ENCODE measurements around the gene SLC4A5.
"Not testable (repeated sequence)": the region's sequence is repeated elsewhere in the genome, so short reads cannot be mapped to it uniquely, and the experiment has no call there.

DNA sequence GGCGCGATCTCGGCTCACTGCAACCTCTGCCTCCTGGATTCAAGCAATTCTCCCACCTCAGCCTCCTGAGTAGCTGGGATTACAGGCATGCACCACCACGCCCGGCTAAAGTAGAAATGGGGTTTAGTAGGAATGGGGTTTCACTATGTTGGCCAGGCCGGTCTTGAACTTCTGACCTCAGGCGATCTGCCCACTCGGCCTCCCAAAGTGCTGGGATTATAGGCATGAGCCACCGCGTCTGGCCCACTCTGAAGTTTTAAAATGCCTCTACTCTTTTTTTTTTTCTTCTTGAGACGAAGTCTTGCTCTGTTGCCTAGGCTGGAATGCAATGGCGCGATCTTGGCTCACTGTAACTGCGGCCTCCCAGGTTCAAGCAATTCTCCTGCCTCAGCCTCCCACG is 156.5 kb downstream of the SLC4A5 start:
- not testable (repeated sequence) for TF ChIP-seq POLR2A (IDR thresholded peaks at IDR 0.05)
- TF ChIP-seq, protein P1, sequence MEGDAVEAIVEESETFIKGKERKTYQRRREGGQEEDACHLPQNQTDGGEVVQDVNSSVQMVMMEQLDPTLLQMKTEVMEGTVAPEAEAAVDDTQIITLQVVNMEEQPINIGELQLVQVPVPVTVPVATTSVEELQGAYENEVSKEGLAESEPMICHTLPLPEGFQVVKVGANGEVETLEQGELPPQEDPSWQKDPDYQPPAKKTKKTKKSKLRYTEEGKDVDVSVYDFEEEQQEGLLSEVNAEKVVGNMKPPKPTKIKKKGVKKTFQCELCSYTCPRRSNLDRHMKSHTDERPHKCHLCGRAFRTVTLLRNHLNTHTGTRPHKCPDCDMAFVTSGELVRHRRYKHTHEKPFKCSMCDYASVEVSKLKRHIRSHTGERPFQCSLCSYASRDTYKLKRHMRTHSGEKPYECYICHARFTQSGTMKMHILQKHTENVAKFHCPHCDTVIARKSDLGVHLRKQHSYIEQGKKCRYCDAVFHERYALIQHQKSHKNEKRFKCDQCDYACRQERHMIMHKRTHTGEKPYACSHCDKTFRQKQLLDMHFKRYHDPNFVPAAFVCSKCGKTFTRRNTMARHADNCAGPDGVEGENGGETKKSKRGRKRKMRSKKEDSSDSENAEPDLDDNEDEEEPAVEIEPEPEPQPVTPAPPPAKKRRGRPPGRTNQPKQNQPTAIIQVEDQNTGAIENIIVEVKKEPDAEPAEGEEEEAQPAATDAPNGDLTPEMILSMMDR (IDR thresholded peaks at IDR 0.05 in 4 of 5, conservative IDR thresholded peaks at IDR 0.05 in 1 of 5): not testable (repeated sequence)

Measured in gastrocnemius medialis (tissue), 4 donors.